IPS-15b (cell line): ENCODE data around the gene FIBCD1.

ENCODE experiments used
- H3K27me3 ChIP-seq: one replicate; pipeline ENCODE4 v1.6.1; 2013; ENCODE audit warnings: low read length; ENCODE audit not compliant: control insufficient read depth, insufficient read depth
- H3K36me3 ChIP-seq: one replicate; pipeline ENCODE4 v1.6.1; 2013; ENCODE audit warnings: low read length; ENCODE audit not compliant: control insufficient read depth, insufficient read depth
- H3K4me1 ChIP-seq: one replicate; pipeline ENCODE4 v1.6.1; 2013; ENCODE audit warnings: mild to moderate bottlenecking, low read length; ENCODE audit not compliant: control insufficient read depth, insufficient read depth
- H3K4me3 ChIP-seq: one replicate; pipeline ENCODE4 v1.5.1; 2013; ENCODE audit warnings: low read depth, low read length
- H3K9ac ChIP-seq: one replicate; pipeline ENCODE4 v1.6.1; 2013; ENCODE audit warnings: low read depth, mild to moderate bottlenecking, low read length
- H3K9me3 ChIP-seq: one replicate; pipeline ENCODE4 v1.6.1; 2013; ENCODE audit warnings: mild to moderate bottlenecking, low read length; ENCODE audit not compliant: control insufficient read depth, insufficient read depth

Gene FIBCD1

DNA sequence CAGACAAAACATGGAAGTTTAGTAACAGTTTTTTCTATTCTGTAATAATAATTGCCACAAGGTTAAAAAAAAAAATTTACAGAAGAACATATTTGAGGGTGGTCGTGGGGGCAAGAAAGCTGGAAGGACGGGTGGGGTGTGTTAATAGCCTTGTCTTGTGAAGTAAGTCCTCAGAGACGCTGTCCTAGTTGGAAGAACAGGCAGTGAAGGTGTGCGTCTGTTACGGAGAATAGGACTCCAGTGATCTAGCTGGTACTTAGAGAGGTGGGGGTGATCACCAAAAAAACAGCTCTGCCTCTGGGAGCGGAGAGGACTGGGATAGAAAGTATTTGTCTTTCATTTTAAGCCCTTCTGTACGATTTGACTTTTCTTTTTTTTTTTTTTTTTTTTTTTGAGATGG is 86.2 kb downstream of the FIBCD1 start:
- Histone ChIP-seq H3K9me3 (no peaks in the 10 kb centered on the region), H3K27me3 (no peaks in the 10 kb centered on the region), H3K4me3 (no peak overlapping the region), H3K9ac (no peak overlapping the region), H3K4me1 (peaks cover under 1% of the 10 kb centered on the region), H3K36me3 (peaks cover 11% of the 10 kb centered on the region)
